Measurements from ENCODE around the gene UBE2A. TPM values are rescaled to one million over a fixed set of nuclear protein-coding genes. Genes with fewer than 3 reads are reported as not detected.

The UBE2A gene
- total and polyA plus RNA-seq, 2 donors from 2014 or later = 50.5 to 51.3 TPM

GRCh38 chrX:119549327-119550016, 24.9 kb upstream of the UBE2A start:
- no peaks in the 10 kb centered on the region for H3K4me1 ChIP-seq (ENCODE audit: control insufficient read depth in 2 of 3, insufficient read depth in 2 of 3, low read depth in 1 of 3, low read length in 3 of 3)
- no peaks in the 10 kb centered on the region for H3K27me3 ChIP-seq (ENCODE audit: control insufficient read depth, insufficient read depth, low read length)
- H3K27ac ChIP-seq (ENCODE audit: low read depth in 2 of 2, low read length in 2 of 2) = no peak overlapping the region
- no peak overlapping the region for H3K4me3 ChIP-seq (ENCODE audit: low read length in 3 of 3)
- FAIRE-seq = no peak
- TF ChIP-seq CTCF (IDR thresholded peaks at IDR 0.05; ENCODE audit: borderline replicate concordance, extremely low read depth, insufficient read depth) = no peak
- no peak overlapping the region for H3K9ac ChIP-seq (ENCODE audit: low read length in 3 of 3)
- DNase-seq = no peak
- intact Hi-C loops (cut with DNase I) = no loop called here
- no peaks in the 10 kb centered on the region for H3K36me3 ChIP-seq (ENCODE audit: control insufficient read depth in 2 of 3, insufficient read depth in 3 of 3, low read length in 3 of 3)
- no peaks in the 10 kb centered on the region for H3K9me3 ChIP-seq (ENCODE audit: control insufficient read depth in 2 of 3, insufficient read depth in 1 of 3, low read length in 3 of 3)

- no peak for FAIRE-seq
Observed at GRCh38 chrX:119552508-119552907, 21.9 kb upstream of the UBE2A start.

GRCh38 chrX:119565107-119565663, 9.2 kb upstream of the UBE2A start, which contains the start of gene STEEP1:
TSS of gene STEEP1 (minus strand) at chrX:119565409. CDS start at chrX:119565355, 54 bp downstream.
- peak within 1 kb of the TSS in 1 of 2 donors; percentile 47 for H3K27ac ChIP-seq (ENCODE audit: low read depth in 2 of 2, low read length in 2 of 2)
- DNase-seq = peak; percentile 92 to 97 (median 95)
- peak within 1 kb of the TSS; percentile 43 to 71 (median 65) for H3K9ac ChIP-seq (ENCODE audit: low read length in 3 of 3)
- no peak for TF ChIP-seq CTCF (IDR thresholded peaks at IDR 0.05; ENCODE audit: borderline replicate concordance, extremely low read depth, insufficient read depth)
- no peaks in the 10 kb centered on the region for H3K36me3 ChIP-seq (ENCODE audit: control insufficient read depth in 2 of 3, insufficient read depth in 3 of 3, low read length in 3 of 3)
- no peaks in the 10 kb centered on the region for H3K27me3 ChIP-seq (ENCODE audit: control insufficient read depth, insufficient read depth, low read length)
- peak; percentile 85 for FAIRE-seq
- intact Hi-C loops (cut with DNase I) = no loop called here
- peak within 1 kb of the TSS; percentile 73 to 81 (median 79) for H3K4me3 ChIP-seq (ENCODE audit: low read length in 3 of 3)
- H3K9me3 ChIP-seq (ENCODE audit: control insufficient read depth in 2 of 3, insufficient read depth in 1 of 3, low read length in 3 of 3) = no peaks in the 10 kb centered on the region
- no peaks in the 10 kb centered on the region for H3K4me1 ChIP-seq (ENCODE audit: control insufficient read depth in 2 of 3, insufficient read depth in 2 of 3, low read depth in 1 of 3, low read length in 3 of 3)

More at GRCh38 chrX:119552508-119552907, 21.9 kb upstream of the UBE2A start:
- no peak overlapping the region for H3K9ac ChIP-seq (ENCODE audit: low read length in 3 of 3)
- no peaks in the 10 kb centered on the region for H3K4me1 ChIP-seq (ENCODE audit: control insufficient read depth in 2 of 3, insufficient read depth in 2 of 3, low read depth in 1 of 3, low read length in 3 of 3)
- peaks cover 0 to 5% (median 0%) of the 10 kb centered on the region in 3 donors for H3K36me3 ChIP-seq (ENCODE audit: control insufficient read depth in 2 of 3, insufficient read depth in 3 of 3, low read length in 3 of 3)
- H3K9me3 ChIP-seq (ENCODE audit: control insufficient read depth in 2 of 3, insufficient read depth in 1 of 3, low read length in 3 of 3) = no peaks in the 10 kb centered on the region
- no peaks in the 10 kb centered on the region for H3K27me3 ChIP-seq (ENCODE audit: control insufficient read depth, insufficient read depth, low read length)
- no peak for TF ChIP-seq CTCF (IDR thresholded peaks at IDR 0.05; ENCODE audit: borderline replicate concordance, extremely low read depth, insufficient read depth)
- no peak overlapping the region for H3K4me3 ChIP-seq (ENCODE audit: low read length in 3 of 3)
- intact Hi-C loops (cut with DNase I) = no loop called here
- no peak overlapping the region for H3K27ac ChIP-seq (ENCODE audit: low read depth in 2 of 2, low read length in 2 of 2)
- DNase-seq = no peak
